Uterus (tissue), 4 donors: ENCODE results near the gene SH3BGR. TPM values are rescaled to one million over a fixed set of nuclear protein-coding genes. Genes with fewer than 3 reads are reported as not detected.

Source experiments
- DNase-seq, 2 donors: peaks; one replicate each; pipeline ENCODE4 v3.0.0-alpha.2; 2019 to 2020
- H3K27ac ChIP-seq, 2 donors: fragments of 200-600 bp; sonication (generic); 1 replicate in 1 of 2; 2 replicates in 1 of 2; pipeline ENCODE4 v1.5.1; 2016 to 2018
- H3K27me3 ChIP-seq, 2 donors: fragments of 200-600 bp; sonication (generic); one replicate each; pipeline ENCODE4 v1.5.1; 2018 to 2019; ENCODE audit warnings: control low read depth in 1 of 2
- H3K36me3 ChIP-seq, 2 donors: fragments of 200-600 bp; sonication (generic); one replicate each; pipeline ENCODE4 v1.5.1; 2019; ENCODE audit warnings: control low read depth in 1 of 2
- H3K4me1 ChIP-seq, 2 donors: fragments of 200-600 bp; sonication (generic); one replicate each; pipeline ENCODE4 v1.5.1; 2018 to 2019; ENCODE audit warnings: control low read depth in 1 of 2
- H3K4me3 ChIP-seq, 2 donors: fragments of 200-600 bp; sonication (generic); 1 replicate in 1 of 2; 2 replicates in 1 of 2; pipeline ENCODE4 v1.5.1; 2018 to 2019; ENCODE audit warnings: mild to moderate bottlenecking in 1 of 2
- H3K9me3 ChIP-seq, 2 donors: fragments of 200-600 bp; sonication (generic); one replicate each; pipeline ENCODE4 v1.5.1; 2019; ENCODE audit warnings: control low read depth in 1 of 2
- POLR2A ChIP-seq, 2 donors: fragments of 450-650 bp; IDR thresholded peaks; one replicate each; pipeline ENCODE4 v1.6.1; 2016; ENCODE audit warnings: antibody characterized with exemption in 2 of 2, mild to moderate bottlenecking in 1 of 2, moderate library complexity in 1 of 2
- intact Hi-C: fragments of 100-400 bp; cut with DNase I; formaldehyde crosslinking; loops from one replicate; pipeline ENCODE4 v1.15.1; 2023; ENCODE audit warnings: low total_unique reads
- total RNA-seq, 4 donors: library from RNA; depleted of rRNA in 3 of 4; stranded (reverse); fragments of >200 nt in 3 of 4; gene quantifications; one replicate each; pipeline versions ENCODE4 v1.1.0 to v1.2.4, GENCODE V29; 2014 to 2023
- TF ChIP-seq, protein P1 (sequence below), 4 experiments: fragments of 200-600 bp in 2 of 4; fragments of 450-650 bp in 2 of 4; sonication (generic) in 2 of 4; IDR thresholded peaks; one replicate each; pipeline ENCODE4 v1.5.1; 2016 to 2019; ENCODE audit warnings: antibody characterized with exemption in 4 of 4, mild to moderate bottlenecking in 2 of 4, moderate library complexity in 1 of 4
- donor health status: DM: yes; HTN: yes; CAD: no.

SH3BGR gene
- total RNA-seq, 4 donors from 2014 or later = 1.1 to 27.9 (median 8.1) TPM; not detected in 1

DNA sequence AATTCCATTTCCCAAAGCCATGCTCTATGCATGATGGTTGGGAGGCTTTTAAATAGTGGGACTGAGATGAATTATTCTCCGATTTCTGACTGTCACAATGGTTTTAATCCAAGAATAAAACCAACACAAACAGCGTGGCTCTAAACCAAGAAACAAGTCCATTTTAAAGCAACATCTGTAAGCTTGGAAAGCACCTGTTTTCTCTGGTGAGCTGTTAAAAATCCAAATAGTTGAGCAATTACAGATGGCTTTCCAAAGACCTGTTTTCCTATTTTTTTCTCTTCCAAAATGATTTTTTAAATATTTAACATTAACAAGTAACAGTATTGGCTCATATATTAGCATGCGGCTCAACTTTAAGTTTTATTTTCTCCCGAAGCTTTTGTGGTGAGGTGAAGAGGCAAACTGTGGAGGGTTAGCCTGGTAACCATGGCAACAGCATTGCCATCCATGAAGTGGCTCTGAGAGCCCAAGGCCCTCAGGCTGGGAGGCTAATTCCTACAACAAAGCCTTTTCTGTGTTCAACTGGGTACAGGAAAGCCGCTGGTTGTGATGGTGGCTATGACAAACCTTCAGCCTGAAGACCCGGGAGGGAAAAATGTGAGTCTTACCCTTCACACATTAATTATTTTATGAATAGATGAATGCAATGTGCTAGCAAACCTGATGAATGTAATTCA is 104.3 kb downstream of the SH3BGR start:
- no peak overlapping the region for H3K27ac ChIP-seq
- intact Hi-C loops = no loop called here
- H3K4me3 ChIP-seq = no peak overlapping the region
- H3K27me3 ChIP-seq = no peaks in the 10 kb centered on the region
- no peaks in the 10 kb centered on the region for H3K4me1 ChIP-seq
- no peak for DNase-seq
- no peaks in the 10 kb centered on the region for H3K9me3 ChIP-seq
- TF ChIP-seq POLR2A (IDR thresholded peaks at IDR 0.05) = no peak
- TF ChIP-seq, protein P1, sequence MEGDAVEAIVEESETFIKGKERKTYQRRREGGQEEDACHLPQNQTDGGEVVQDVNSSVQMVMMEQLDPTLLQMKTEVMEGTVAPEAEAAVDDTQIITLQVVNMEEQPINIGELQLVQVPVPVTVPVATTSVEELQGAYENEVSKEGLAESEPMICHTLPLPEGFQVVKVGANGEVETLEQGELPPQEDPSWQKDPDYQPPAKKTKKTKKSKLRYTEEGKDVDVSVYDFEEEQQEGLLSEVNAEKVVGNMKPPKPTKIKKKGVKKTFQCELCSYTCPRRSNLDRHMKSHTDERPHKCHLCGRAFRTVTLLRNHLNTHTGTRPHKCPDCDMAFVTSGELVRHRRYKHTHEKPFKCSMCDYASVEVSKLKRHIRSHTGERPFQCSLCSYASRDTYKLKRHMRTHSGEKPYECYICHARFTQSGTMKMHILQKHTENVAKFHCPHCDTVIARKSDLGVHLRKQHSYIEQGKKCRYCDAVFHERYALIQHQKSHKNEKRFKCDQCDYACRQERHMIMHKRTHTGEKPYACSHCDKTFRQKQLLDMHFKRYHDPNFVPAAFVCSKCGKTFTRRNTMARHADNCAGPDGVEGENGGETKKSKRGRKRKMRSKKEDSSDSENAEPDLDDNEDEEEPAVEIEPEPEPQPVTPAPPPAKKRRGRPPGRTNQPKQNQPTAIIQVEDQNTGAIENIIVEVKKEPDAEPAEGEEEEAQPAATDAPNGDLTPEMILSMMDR (IDR thresholded peaks at IDR 0.05) = no peak
- no peaks in the 10 kb centered on the region for H3K36me3 ChIP-seq

DNA sequence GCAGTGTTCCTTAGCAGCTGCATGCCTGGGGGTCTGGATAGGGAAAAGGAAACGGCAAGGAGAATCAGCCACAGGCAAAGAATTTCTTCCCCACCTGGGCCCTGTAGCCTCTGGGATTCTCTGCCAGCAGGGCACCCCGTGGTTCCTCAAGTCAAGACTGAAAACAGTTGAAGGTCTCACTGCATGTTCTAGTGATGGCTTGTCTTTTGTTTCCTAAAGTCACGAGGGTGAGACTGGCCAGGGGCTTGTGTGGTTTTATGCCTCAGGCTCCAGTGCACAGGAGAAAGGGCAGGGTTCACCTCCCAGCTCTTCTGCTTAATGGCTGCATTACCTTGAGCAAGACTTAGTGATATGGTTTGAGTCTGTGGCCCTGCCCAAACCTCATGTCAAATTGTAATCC is 107.7 kb downstream of the SH3BGR start:
- no peak for DNase-seq
- TF ChIP-seq, protein P1 (IDR thresholded peaks at IDR 0.05) = no peak
- no peak for TF ChIP-seq POLR2A (IDR thresholded peaks at IDR 0.05)

DNA sequence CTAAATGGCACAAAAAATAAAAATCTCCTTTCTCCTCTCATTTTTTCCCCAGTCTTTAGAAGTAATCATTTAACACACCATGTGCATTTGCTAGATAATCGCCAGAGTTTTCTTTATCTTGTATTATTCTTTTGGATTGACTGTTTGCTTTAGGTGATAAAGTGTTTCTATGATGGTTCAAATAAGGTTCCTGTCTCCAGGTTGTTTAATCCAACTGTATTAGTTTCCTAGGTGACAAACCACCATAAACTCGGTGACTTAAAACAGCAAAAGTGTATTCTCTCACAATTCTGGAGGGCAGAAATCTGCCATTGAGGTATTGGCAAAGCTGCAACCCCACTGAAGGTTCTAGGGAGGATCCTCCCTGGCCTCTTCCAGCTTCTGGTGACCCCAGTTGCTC is 109.4 kb downstream of the SH3BGR start:
- Histone ChIP-seq H3K4me1 (no peaks in the 10 kb centered on the region), H3K4me3 (no peak overlapping the region), H3K36me3 (no peaks in the 10 kb centered on the region), H3K9me3 (no peaks in the 10 kb centered on the region), H3K27me3 (no peaks in the 10 kb centered on the region), H3K27ac (no peak overlapping the region)
- intact Hi-C loops = no loop called here
- DNase-seq = no peak
- no peak for TF ChIP-seq POLR2A (IDR thresholded peaks at IDR 0.05)
- TF ChIP-seq, protein P1 (IDR thresholded peaks at IDR 0.05) = no peak

More for the DNA sequence above, 107.7 kb downstream of the SH3BGR start:
- no peaks in the 10 kb centered on the region for H3K36me3 ChIP-seq
- no peak overlapping the region for H3K27ac ChIP-seq
- no peaks in the 10 kb centered on the region for H3K27me3 ChIP-seq
- intact Hi-C loops = no loop called here
- H3K4me1 ChIP-seq = no peaks in the 10 kb centered on the region
- no peak overlapping the region for H3K4me3 ChIP-seq
- no peaks in the 10 kb centered on the region for H3K9me3 ChIP-seq

DNA sequence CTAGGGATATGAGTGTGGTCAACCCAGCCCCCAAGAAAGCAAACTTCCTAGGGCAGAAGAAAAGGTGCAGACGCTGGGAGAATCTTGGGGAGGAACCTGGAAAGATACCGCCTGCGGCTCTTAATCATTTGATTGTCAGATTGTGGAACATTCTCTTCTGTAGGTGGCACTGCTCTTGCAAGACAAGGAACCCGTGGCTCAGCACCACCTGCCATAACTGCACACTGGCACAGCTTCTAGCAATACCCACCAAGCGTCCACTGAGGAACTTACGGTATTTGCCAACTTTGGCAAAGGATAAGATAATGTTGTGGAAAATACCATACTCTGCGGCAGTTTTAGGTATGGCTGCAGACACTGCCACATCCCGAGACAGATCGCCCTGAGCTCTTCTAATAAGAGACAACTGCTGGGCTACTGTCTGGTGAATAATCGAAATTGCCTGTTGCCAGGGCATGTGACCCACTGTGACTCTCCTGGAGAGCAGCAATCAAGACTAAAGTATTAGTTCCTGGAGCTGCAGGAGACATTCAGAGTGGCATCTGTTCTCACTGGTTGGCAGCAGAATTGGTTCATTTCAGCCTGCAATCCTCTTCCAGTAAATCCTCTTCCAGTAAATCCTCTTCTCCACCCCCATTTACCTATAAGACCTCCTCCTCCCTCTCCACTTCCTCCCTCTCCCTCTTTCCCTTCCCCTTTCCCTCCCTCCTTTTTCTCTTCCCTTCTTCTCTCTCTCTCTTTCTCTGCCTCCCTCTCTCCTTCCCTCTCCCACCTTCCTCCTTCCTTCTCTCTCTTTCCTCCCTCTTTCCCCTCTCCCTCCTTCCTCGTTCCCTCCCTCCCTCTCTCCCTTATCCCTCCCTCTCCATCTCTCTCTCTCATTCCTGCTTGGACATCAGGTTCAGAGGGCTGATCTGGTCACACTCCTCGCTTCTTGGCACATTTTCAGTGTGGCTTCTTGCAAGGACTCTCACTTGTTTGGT is 111.3 kb downstream of the SH3BGR start:
- TF ChIP-seq, protein P1 (IDR thresholded peaks at IDR 0.05) = no peak
- TF ChIP-seq POLR2A (IDR thresholded peaks at IDR 0.05) = no peak
- no peak for DNase-seq
- H3K36me3 ChIP-seq = no peaks in the 10 kb centered on the region
- intact Hi-C loops = no loop called here
- no peaks in the 10 kb centered on the region for H3K9me3 ChIP-seq
- H3K27ac ChIP-seq = no peak overlapping the region
- H3K4me1 ChIP-seq = no peaks in the 10 kb centered on the region
- no peaks in the 10 kb centered on the region for H3K27me3 ChIP-seq
- H3K4me3 ChIP-seq = no peak overlapping the region

DNA sequence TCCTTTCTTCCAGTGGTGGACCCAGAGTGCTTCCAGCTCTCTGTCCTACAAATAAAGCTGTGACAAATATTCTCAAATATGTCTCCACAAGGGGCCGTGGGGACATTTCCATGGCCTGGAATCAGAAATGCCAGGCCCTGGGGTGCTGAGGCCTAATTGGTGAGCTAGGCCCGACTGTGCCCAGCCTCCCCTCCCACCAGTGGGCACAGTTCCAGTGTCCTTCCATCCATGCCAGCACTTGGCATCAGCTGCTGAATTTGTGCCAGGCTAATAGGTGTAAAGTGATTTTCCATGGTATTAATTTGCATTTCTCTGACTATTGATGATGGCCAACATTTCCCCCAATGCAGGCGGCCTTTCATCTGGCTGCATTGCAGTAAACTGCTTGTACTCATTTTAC is 112.4 kb downstream of the SH3BGR start:
- TF ChIP-seq, protein P1 (IDR thresholded peaks at IDR 0.05) = no peak
- no peak for TF ChIP-seq POLR2A (IDR thresholded peaks at IDR 0.05)
- DNase-seq = no peak
- Histone ChIP-seq H3K27ac (no peak overlapping the region), H3K27me3 (no peaks in the 10 kb centered on the region), H3K4me1 (no peaks in the 10 kb centered on the region), H3K4me3 (no peak overlapping the region), H3K36me3 (no peaks in the 10 kb centered on the region), H3K9me3 (no peaks in the 10 kb centered on the region)
- intact Hi-C loops = no loop called here
